K562 (cell line): ENCODE data around the gene FAM131C. TPM values are rescaled to one million over a fixed set of nuclear protein-coding genes. Genes with fewer than 3 reads are reported as not detected.

Experiments used
- ATAC-seq: fragments of 200-7000 bp; cut with Tn5 transposase; 3 replicates; pipeline ENCODE4 v1.9.1; 2020; ENCODE audit warnings: moderate library complexity
- BruUV-seq: library from RNA; stranded (reverse); fragments of 400-500 nt; replicated peaks from 2 replicates; lab custom pipeline; 2021; lab: Mats Ljungman, UMichigan
- CTCF ChIA-PET: fragments of 300-600 bp; formaldehyde crosslinking; extraction: SDS; loops from one replicate; lab custom pipeline; 2021; ENCODE audit warnings: low intra/inter-chr PET ratio; lab: Yijun Ruan, JAX
- POLR2A ChIA-PET: fragments of 300-600, 350-650 bp; sonication (Branson Sonifier 250); formaldehyde crosslinking; extraction: SDS; loops from one replicate; lab custom pipeline; 2021; ENCODE audit warnings: antibody characterized with exemption, inconsistent platforms; lab: Yijun Ruan, JAX
- DNase-seq, 4 experiments: peaks; one replicate each; pipeline versions ENCODE4 v3.0.0 to v3.0.0-alpha.2; 2011 to 2018; ENCODE audit warnings: low spot score in 3 of 4, mixed read lengths in 3 of 4; ENCODE audit errors: extremely low read depth in 1 of 4
- FAIRE-seq: peaks from 2 replicates; lab custom pipeline; 2011; peaks lifted over from hg19 to GRCh38; lab: Jason Lieb, UNC
- H2AFZ ChIP-seq: 2 replicates; pipeline ENCODE4 v1.6.0; 2011; ENCODE audit warnings: low read depth, low read length, control low read depth, inconsistent platforms
- H3K27ac ChIP-seq: fragments of 200-600 bp; 3 replicates; pipeline ENCODE4 v1.8.0; 2011; ENCODE audit warnings: low read depth, mild to moderate bottlenecking, control low read depth, inconsistent platforms, low read length, moderate library complexity, mixed read lengths; ENCODE audit errors: extremely low read depth
- H3K27me3 ChIP-seq, 2 experiments: fragments of 300-600 bp in 1 of 2; 2 replicates in 1 of 2; 3 replicates in 1 of 2; pipeline versions ENCODE4 v1.6.0 to v1.8.0; 2011; ENCODE audit warnings: inconsistent platforms in 2 of 2, low read length in 2 of 2, mild to moderate bottlenecking in 1 of 2, mixed read lengths in 1 of 2, moderate library complexity in 1 of 2; ENCODE audit not compliant: control insufficient read depth in 2 of 2, insufficient read depth in 2 of 2
- H3K36me3 ChIP-seq: fragments of 300-600 bp; 3 replicates; pipeline ENCODE4 v1.8.0; 2011; ENCODE audit warnings: mild to moderate bottlenecking, low read length, inconsistent platforms; ENCODE audit not compliant: control insufficient read depth, insufficient read depth
- H3K4me1 ChIP-seq, 2 experiments: fragments of 200-600 bp in 1 of 2; replicated peaks in 1 of 2; 2 replicates in 1 of 2; 3 replicates in 1 of 2; pipeline versions ENCODE4 v1.5.1 to v1.8.0; 2011; ENCODE audit warnings: inconsistent platforms in 2 of 2, low read length in 2 of 2, mild to moderate bottlenecking in 1 of 2, mixed read lengths in 1 of 2, moderate library complexity in 1 of 2; ENCODE audit not compliant: control insufficient read depth in 2 of 2, insufficient read depth in 2 of 2
- H3K4me2 ChIP-seq: 2 replicates; pipeline ENCODE4 v1.6.1; 2011; ENCODE audit warnings: low read length, control low read depth, inconsistent platforms, mixed read lengths; ENCODE audit not compliant: insufficient read depth
- H3K4me3 ChIP-seq: fragments of 200-600 bp; sonication (generic), shearing (Covaris generic); 2 replicates; pipeline ENCODE4 v1.5.1; 2016; ENCODE audit warnings: control low read depth, inconsistent platforms
- H3K79me2 ChIP-seq: fragments of 200-600 bp; 3 replicates; pipeline ENCODE4 v1.8.0; 2011; ENCODE audit warnings: low read length, inconsistent platforms; ENCODE audit not compliant: control insufficient read depth, insufficient read depth
- H3K9ac ChIP-seq, 2 experiments: 2 replicates each; pipeline versions ENCODE4 v1.6.0 to v1.6.1; 2011; ENCODE audit warnings: low read depth in 2 of 2, low read length in 2 of 2, control low read depth in 1 of 2, inconsistent platforms in 1 of 2, mild to moderate bottlenecking in 1 of 2, mixed read lengths in 1 of 2; ENCODE audit not compliant: insufficient read depth in 1 of 2
- H3K9me1 ChIP-seq: one replicate; pipeline ENCODE4 v1.6.0; 2011; ENCODE audit warnings: inconsistent platforms, mild to moderate bottlenecking, low read length, moderate library complexity; ENCODE audit not compliant: control insufficient read depth, insufficient read depth
- H3K9me3 ChIP-seq: replicated peaks from 2 replicates; pipeline ENCODE4 v1.5.1; 2011; ENCODE audit warnings: low read depth, low read length, inconsistent platforms; ENCODE audit not compliant: control insufficient read depth, insufficient read depth
- H4K20me1 ChIP-seq: replicated peaks from 2 replicates; pipeline ENCODE4 v1.6.1; 2011; ENCODE audit warnings: low read length, inconsistent platforms, mixed read lengths; ENCODE audit not compliant: control insufficient read depth, insufficient read depth
- CXXC5 ChIP-seq: fragments of 250-450 bp; sonication (Bioruptor Pico); IDR thresholded peaks from 2 replicates; pipeline ENCODE4 v1.8.0; 2022; ENCODE audit warnings: inconsistent platforms, mild to moderate bottlenecking, moderate library complexity
- FIP1L1 ChIP-seq: fragments of 200-400 bp; formaldehyde crosslinking; IDR thresholded peaks from 2 replicates; pipeline ENCODE4 v1.6.1; 2018; ENCODE audit warnings: mild to moderate bottlenecking, low read depth, low read length; ENCODE audit not compliant: poor library complexity, severe bottlenecking
- NFATC3 ChIP-seq: fragments of 450-650 bp; IDR thresholded peaks from 2 replicates; pipeline ENCODE4 v1.6.1; 2017; ENCODE audit warnings: mild to moderate bottlenecking
- SUPT5H ChIP-seq: fragments of 450-650 bp; IDR thresholded peaks from 2 replicates; pipeline ENCODE4 v1.6.1; 2016
- ZBED1 ChIP-seq: IDR thresholded peaks from 2 replicates; pipeline ENCODE4 v1.6.1; 2014
- WGBS: fragments of 100-300 bp; shearing (Covaris generic); methylation state at CpG from one replicate; pipeline ENCODE4 v1.1.6; 2016; ENCODE audit warnings: low coverage, mixed read lengths; ENCODE audit not compliant: insufficient coverage; ENCODE audit errors: missing lambda C conversion rate; 5-methylcytosine and 5-hydroxymethylcytosine counted together
- in situ Hi-C: fragments of 300-500 bp; cut with MboI; formaldehyde crosslinking; loops from 4 replicates; pipeline ENCODE4 v1.15.0; 2018; ENCODE audit warnings: inconsistent platforms, mixed read lengths
- intact Hi-C: fragments of 100-400 bp; cut with micrococcal nuclease; formaldehyde crosslinking; loops from 2 replicates; pipeline ENCODE4 v1.14.2; 2022
- polyA plus RNA-seq, 8 experiments: library from polyadenylated mRNA; depleted of rRNA in 4 of 8; stranded (reverse) in 5 of 8; unstranded in 3 of 8; fragments of >200 nt; fragmentation: Nextera tagmentation in 2 of 8; fragmentation: Illumina TruSeq in 1 of 8; extraction: Ambion mirVana in 2 of 8; extraction: Trizol in 1 of 8; gene quantifications; 2 replicates each; pipeline versions ENCODE4 v1.2.1 to v1.2.3, GENCODE V29; 2011 to 2014; ENCODE audit warnings: inconsistent platforms in 1 of 8, missing spikeins in 1 of 8
- total RNA-seq, 7 experiments: library from RNA; depleted of rRNA in 6 of 7; stranded (reverse); fragments of >200 nt in 6 of 7; fragmentation: Illumina TruSeq in 2 of 7; extraction: Trizol in 2 of 7; gene quantifications; 2 replicates each; pipeline versions ENCODE4 v1.2.1 to v1.2.3, GENCODE V29; 2011 to 2021; ENCODE audit warnings: low replicate concordance in 1 of 7
- TF ChIP-seq, protein P1 (sequence below): fragments of 450-650 bp; conservative IDR thresholded peaks from 2 replicates; pipeline ENCODE4 v1.6.1; 2016; ENCODE audit warnings: missing genetic modification characterization, low read depth, mild to moderate bottlenecking, control low read depth, missing compliant biosample characterization
- TF ChIP-seq, protein P2 (sequence below): fragments of 150-350 bp; IDR thresholded peaks from 2 replicates; pipeline ENCODE4 v1.6.1; 2014; ENCODE audit warnings: low read depth, mild to moderate bottlenecking, low read length, borderline replicate concordance
- TF ChIP-seq, protein P3 (sequence below), 2 experiments: fragments of 450-650 bp in 1 of 2; IDR thresholded peaks; 2 replicates each; pipeline ENCODE4 v1.6.1; 2011 to 2017; ENCODE audit warnings: low read depth in 2 of 2, antibody characterized with exemption in 1 of 2, borderline replicate concordance in 1 of 2, low read length in 1 of 2, mild to moderate bottlenecking in 1 of 2, mixed read lengths in 1 of 2; ENCODE audit not compliant: control insufficient read depth in 1 of 2
- TF ChIP-seq, protein P4 (sequence below): sonication (generic); formaldehyde crosslinking; IDR thresholded peaks from 2 replicates; pipeline ENCODE4 v1.5.0; 2020; ENCODE audit warnings: missing genetic modification reagents

Gene FAM131C
- total and polyA plus RNA-seq, 9 of the 15 experiments (the other 6 are each of a cell fraction or from before 2014, with no cell fraction given): 0.10 to 0.29 (median 0.16) TPM; not detected in 6

DNA sequence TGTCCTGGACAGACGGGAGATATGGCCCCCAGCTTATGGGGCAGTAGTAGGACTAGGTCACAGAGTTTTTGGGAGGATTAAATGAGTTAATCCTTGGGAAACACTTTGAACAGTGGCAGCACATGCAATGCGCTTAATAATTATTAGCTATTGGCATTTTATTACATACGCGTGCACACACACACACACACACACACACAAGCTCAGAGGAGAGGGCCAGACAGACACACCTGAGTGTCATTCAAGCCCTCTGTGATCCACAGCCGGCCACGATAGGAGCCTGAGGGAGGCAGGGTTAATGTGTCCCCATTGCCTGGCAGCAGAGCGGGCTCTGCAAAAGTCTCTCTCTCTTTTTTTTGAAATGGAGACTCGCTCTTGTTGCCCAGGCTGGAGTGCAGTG is 44.5 kb upstream of the FAM131C start:
- H3K4me2 ChIP-seq: no peak overlapping the region
- H3K9me1 ChIP-seq: no peaks in the 10 kb centered on the region
- no peaks in the 10 kb centered on the region for H3K27me3 ChIP-seq
- 77% methylated on average over 8 of the region's 8 CpGs for WGBS
- H3K27ac ChIP-seq: no peak overlapping the region
- ChIA-PET CTCF (no interaction called here), POLR2A (interaction anchor here (0.5 to 1.4 kb wide), 8 partner anchors 9 to 1184 kb away, joined by 3 to 5 read pairs (median 3); no protein-coding TSS in a partner anchor)
- intact Hi-C loops: no loop called here
- no TSS peak for BruUV-seq
- no peaks in the 10 kb centered on the region for H3K36me3 ChIP-seq
- H3K9ac ChIP-seq: no peak overlapping the region
- no peak overlapping the region for H2AFZ ChIP-seq
- no peak for FAIRE-seq
- no peak for DNase-seq
- peaks cover 4 to 38% of the 10 kb centered on the region in 2 experiments; a peak in 4 of 5 replicates for H3K4me1 ChIP-seq
- H3K4me3 ChIP-seq: no peak overlapping the region
- in situ Hi-C loops: no loop called here
- no peaks in the 10 kb centered on the region for H3K9me3 ChIP-seq
- H3K79me2 ChIP-seq: no peaks in the 10 kb centered on the region
- ATAC-seq: no peak
- H4K20me1 ChIP-seq: no peaks in the 10 kb centered on the region; the same call in 1 of the 2 replicates
- TF ChIP-seq, protein P1, sequence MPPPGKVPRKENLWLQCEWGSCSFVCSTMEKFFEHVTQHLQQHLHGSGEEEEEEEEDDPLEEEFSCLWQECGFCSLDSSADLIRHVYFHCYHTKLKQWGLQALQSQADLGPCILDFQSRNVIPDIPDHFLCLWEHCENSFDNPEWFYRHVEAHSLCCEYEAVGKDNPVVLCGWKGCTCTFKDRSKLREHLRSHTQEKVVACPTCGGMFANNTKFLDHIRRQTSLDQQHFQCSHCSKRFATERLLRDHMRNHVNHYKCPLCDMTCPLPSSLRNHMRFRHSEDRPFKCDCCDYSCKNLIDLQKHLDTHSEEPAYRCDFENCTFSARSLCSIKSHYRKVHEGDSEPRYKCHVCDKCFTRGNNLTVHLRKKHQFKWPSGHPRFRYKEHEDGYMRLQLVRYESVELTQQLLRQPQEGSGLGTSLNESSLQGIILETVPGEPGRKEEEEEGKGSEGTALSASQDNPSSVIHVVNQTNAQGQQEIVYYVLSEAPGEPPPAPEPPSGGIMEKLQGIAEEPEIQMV (tag): no peak
- TF ChIP-seq ZBED1 (no peak), NFATC3 (no peak), FIP1L1 (no peak), SUPT5H (no peak), CXXC5 (no peak)
- TF ChIP-seq, protein P2, sequence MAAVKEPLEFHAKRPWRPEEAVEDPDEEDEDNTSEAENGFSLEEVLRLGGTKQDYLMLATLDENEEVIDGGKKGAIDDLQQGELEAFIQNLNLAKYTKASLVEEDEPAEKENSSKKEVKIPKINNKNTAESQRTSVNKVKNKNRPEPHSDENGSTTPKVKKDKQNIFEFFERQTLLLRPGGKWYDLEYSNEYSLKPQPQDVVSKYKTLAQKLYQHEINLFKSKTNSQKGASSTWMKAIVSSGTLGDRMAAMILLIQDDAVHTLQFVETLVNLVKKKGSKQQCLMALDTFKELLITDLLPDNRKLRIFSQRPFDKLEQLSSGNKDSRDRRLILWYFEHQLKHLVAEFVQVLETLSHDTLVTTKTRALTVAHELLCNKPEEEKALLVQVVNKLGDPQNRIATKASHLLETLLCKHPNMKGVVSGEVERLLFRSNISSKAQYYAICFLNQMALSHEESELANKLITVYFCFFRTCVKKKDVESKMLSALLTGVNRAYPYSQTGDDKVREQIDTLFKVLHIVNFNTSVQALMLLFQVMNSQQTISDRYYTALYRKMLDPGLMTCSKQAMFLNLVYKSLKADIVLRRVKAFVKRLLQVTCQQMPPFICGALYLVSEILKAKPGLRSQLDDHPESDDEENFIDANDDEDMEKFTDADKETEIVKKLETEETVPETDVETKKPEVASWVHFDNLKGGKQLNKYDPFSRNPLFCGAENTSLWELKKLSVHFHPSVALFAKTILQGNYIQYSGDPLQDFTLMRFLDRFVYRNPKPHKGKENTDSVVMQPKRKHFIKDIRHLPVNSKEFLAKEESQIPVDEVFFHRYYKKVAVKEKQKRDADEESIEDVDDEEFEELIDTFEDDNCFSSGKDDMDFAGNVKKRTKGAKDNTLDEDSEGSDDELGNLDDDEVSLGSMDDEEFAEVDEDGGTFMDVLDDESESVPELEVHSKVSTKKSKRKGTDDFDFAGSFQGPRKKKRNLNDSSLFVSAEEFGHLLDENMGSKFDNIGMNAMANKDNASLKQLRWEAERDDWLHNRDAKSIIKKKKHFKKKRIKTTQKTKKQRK: no peak
- TF ChIP-seq, protein P3, sequence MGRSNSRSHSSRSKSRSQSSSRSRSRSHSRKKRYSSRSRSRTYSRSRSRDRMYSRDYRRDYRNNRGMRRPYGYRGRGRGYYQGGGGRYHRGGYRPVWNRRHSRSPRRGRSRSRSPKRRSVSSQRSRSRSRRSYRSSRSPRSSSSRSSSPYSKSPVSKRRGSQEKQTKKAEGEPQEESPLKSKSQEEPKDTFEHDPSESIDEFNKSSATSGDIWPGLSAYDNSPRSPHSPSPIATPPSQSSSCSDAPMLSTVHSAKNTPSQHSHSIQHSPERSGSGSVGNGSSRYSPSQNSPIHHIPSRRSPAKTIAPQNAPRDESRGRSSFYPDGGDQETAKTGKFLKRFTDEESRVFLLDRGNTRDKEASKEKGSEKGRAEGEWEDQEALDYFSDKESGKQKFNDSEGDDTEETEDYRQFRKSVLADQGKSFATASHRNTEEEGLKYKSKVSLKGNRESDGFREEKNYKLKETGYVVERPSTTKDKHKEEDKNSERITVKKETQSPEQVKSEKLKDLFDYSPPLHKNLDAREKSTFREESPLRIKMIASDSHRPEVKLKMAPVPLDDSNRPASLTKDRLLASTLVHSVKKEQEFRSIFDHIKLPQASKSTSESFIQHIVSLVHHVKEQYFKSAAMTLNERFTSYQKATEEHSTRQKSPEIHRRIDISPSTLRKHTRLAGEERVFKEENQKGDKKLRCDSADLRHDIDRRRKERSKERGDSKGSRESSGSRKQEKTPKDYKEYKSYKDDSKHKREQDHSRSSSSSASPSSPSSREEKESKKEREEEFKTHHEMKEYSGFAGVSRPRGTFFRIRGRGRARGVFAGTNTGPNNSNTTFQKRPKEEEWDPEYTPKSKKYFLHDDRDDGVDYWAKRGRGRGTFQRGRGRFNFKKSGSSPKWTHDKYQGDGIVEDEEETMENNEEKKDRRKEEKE (IDR thresholded peaks at IDR 0.05; ENCODE audit: borderline replicate concordance in 1 of 2, control insufficient read depth in 1 of 2, low read depth in 2 of 2, low read length in 1 of 2): no peak
- TF ChIP-seq, protein P4, sequence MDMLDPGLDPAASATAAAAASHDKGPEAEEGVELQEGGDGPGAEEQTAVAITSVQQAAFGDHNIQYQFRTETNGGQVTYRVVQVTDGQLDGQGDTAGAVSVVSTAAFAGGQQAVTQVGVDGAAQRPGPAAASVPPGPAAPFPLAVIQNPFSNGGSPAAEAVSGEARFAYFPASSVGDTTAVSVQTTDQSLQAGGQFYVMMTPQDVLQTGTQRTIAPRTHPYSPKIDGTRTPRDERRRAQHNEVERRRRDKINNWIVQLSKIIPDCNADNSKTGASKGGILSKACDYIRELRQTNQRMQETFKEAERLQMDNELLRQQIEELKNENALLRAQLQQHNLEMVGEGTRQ (CRISPR knock-in tag): no peak
